Nucleus accumbens (tissue), 56 donors: Measurements from ENCODE around the gene FLYWCH1.

Experiments used
- DNase-seq, 56 donors: peaks; one replicate each; lab custom pipeline; 2025; lab: John Stamatoyannopoulos, UW

FLYWCH1 gene

GRCh38 chr16:2979669-2980226 lies 68.0 kb downstream of the FLYWCH1 start:
- DNase-seq = peak in 1 of 56 donors; percentile 39

DNA sequence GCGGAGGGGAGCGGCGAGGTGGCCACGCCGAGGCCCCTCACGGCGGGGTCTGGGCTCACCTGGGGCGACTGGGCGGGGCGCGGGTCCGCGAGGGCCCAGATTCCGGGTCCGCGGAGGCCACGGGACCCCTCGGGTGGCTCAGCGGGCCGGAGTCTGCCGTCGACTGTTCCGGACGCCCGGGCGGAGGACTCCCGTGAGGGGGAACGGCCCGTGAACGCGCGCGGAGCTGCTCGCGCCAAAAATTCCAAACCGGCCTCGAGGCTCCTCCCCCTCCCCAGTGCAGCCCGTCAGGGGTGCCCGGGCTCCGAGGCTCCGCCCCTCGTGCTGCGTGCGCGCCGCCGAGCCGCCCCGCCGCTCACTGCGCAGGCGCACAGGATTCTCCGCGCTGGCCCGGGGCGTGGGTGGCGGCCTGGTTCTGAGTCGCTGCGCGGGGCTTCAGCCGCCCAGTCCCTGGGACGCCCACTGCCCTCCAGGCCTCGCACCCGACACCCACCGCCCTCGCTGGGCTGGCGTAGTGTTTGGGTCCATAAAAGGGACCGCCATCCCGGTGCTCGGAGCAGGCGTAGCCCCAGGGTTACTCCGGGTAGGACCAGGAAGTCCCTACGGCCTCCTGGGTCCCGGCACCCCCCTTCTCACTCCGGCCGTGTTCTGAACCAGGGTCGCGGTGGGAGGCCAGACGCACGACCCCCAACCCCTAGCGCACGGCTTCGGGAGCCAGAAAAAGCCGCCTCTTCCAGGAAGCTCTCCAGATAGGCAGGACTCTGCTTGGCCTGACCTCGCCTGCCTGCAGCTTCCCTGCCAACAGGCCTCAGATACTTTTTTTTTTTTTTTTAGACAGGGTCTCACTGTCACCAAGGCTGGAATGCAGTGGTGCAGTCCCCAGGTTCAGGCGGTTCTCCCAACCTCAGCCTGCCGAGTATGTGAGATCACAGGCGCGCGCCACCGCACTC lies 68.8 kb downstream of the FLYWCH1 start, which contains the start of gene PKMYT1:
TSS of gene PKMYT1 (minus strand) at position 220 of the 950 bp plus-strand sequence. CDS start 789 bp downstream, outside the sequence.
- peak in 54 of 56 donors; percentile 46 to 94 (median 82) for DNase-seq

DNA sequence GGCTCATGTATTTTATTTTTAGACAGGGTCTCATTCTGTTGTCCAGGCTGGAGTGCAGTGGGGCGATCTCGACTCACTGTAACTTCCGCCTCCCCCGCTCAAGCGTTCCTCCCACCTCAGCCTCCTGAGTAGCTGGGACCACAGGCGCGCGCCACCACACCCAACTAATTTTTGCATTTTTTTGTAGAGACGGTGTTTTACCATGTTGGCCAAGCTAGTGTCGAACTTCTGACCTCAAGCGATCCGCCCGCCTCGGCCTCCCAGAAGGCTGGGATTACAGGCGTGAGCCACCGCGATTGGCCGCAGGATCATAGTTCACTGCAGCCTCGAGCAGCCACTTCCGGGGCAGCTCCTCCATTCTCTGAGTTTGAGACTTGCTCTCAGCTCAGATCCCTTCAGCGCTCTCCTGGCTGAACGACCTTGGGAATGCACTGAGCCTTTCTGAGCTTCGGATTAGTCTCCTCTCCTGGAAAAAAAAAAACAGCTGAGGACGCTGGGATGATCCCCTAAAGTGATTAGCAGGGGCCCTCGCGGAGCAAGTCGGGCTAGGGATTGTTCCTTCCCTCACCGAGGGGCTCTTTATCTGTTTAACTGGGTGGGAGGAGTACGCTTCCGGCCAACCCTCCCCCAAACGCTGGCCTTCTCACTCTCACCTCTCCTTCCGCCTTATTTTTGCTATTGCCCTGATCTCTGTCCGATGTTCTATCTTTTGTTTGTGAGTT lies 69.6 kb downstream of the FLYWCH1 start:
- no peak for DNase-seq

DNA sequence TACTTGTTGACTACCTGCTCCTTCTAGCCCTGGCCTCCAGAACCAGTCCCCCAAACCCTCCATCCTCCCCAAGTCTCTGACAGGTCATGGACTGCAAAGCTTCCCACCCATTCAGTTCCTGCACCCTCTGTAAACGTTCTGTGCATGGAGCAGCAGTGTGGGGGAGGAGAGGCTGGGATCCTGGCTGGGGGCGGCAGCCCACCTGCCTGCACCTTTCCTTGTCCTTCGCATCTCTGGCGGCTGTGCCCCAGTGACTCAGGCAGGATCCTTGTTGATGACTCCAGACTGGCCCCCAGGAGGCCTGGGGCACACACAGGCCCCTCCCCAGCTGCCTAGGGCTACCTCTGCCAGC lies 70.1 kb downstream of the FLYWCH1 start:
- DNase-seq = no peak

DNA sequence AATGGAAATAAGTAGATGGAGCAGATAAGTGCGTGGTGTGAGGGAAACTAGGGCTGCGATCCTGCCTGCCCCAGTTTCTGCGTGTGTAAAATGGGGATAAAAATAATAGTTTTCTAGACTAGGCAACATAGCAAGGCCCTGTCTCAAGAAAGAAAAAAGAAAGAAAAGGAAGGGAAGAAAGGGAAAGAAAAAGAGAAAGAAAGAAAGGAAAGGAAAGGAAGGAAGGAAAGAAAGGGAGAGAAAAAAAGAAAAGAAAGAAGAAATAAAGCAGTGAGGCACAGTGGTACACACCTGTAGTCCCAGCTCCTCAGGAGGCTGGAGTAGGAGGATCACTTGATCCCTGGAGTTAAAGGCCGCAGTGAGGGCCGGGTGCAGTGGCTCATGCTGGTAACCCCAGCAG lies 70.7 kb downstream of the FLYWCH1 start:
- DNase-seq = no peak

DNA sequence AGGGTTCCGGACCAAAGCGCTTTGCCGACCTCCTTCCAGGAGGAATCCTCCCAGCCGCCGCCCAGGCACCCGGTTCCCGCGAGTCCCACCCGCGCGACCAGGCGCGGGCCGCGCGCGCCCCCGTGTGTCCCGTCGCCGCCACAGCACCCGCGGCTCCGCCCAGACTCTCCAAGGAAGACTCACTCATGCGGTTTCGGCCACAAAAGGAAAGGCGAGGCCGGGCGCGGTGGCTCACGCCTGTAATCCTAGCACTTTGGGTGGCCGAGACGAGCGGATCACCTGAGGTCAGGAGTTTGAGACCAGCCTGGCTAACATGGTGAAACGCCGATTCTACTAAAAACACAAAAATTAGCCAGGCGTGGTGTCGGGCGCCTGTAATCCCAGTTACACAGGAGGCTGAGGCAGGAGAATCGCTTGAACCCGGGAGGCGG lies 72.0 kb downstream of the FLYWCH1 start:
- peak in 49 of 56 donors; percentile 25 to 86 (median 59) for DNase-seq

DNA sequence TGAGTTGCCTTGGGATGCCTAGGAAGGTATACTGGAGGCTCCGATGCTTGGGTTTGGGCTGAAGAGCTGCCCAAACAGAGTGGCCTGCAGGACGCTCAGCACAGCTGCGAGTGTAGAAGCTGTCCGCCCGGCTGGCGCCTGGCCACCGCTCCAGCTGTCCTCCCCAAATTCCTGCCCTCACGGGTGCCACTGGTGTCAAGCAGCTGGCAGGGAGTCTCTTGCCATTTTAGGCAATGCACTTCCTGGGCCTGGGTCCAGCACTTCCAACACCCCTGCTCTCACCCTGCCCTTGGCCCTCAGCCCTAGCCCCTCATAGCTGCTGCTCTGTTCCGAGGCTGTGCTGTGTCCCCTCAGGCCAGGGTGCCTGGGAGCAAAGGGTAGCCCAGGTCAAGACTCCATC lies 73.7 kb downstream of the FLYWCH1 start:
- no peak for DNase-seq

DNA sequence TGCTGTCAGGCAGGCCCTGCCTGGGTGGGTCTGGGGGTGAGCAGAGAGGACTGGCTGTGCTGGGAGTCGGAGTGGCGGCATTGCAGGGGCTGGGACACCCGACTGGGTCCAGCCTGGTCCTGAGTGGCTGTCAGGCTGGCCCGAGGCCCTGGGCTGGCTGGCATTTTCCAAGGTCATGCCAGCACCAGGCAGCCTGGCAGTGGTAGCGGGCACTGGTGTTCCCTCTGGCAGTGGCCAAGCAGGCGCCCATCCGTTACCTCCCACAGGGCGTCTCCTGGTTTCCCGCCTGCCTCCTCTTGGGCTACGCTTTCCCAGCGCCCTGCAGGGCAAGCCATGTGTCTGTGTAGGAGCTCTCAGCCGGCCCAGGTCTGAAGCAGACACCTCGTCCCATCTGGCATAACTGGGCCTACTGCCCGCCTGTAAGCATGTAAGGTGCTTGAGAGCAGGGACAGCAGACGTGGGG lies 74.2 kb downstream of the FLYWCH1 start:
- peak in 1 of 56 donors; percentile 24 for DNase-seq

GRCh38 chr16:2986623-2987188 lies 75.0 kb downstream of the FLYWCH1 start:
- no peak for DNase-seq

DNA sequence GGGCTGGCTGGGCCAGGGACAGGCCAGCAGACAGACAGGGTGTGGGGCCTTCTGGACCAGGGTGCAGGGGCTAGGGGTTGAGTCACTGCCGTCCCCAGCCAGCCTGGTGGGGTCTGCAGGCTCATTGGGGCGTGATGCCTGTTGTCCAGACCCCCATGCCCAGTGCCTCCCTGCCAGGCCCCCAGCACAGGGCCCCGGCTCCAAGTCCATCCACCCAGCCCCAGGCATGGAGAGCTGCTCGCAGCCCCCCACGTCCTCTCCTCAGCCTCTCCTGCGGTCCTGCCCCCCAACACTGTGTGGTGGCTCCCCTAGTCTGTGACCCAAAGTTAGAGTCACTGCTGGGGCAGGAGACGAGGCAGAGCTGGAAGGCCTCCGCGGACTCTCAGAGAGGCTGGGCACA lies 75.6 kb downstream of the FLYWCH1 start:
- DNase-seq = no peak

GRCh38 chr16:2987833-2988232 lies 76.1 kb downstream of the FLYWCH1 start:
- DNase-seq = no peak

GRCh38 chr16:2988590-2989099 lies 76.9 kb downstream of the FLYWCH1 start:
- no peak for DNase-seq

GRCh38 chr16:2990891-2991290 lies 79.2 kb downstream of the FLYWCH1 start:
- DNase-seq = no peak

- DNase-seq = no peak
Observed at GRCh38 chr16:2991566-2992261, 80.0 kb downstream of the FLYWCH1 start.

DNA sequence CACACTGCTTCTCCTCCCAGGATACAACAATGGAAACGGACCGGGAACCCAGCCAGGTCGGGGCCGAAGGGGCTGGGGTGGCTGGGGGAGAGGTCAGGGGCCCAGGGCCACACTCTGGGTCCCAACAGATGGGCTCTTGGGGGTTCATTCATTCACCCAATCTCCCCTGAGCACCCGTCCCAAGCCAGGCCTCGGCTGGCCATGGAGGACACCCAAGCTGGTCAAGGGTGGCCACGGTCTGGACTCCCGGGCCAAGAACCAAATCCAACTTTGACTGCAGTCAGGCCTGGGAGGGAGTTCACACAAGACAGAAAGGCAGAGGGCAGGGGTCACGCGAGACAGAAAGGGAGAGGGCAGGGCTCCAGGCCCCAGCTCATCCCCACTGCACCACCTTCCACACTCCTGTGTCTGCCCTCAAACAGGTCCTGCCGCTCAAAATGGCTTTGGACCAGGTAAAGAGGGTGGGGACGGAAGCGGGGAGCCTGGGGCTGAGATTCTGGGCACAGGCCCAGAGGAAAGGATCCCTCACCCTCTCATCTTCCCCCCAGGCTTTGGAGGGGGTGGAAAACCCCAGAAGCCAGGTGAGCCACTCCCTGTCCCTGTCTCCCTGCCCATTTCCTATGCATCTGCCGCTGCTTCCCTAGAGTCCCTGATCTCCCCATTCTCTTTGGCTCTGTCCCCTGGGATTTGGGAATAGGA lies 80.8 kb downstream of the FLYWCH1 start:
- DNase-seq = no peak

- DNase-seq = no peak
Observed at GRCh38 chr16:2996298-2996697, 84.6 kb downstream of the FLYWCH1 start.

DNA sequence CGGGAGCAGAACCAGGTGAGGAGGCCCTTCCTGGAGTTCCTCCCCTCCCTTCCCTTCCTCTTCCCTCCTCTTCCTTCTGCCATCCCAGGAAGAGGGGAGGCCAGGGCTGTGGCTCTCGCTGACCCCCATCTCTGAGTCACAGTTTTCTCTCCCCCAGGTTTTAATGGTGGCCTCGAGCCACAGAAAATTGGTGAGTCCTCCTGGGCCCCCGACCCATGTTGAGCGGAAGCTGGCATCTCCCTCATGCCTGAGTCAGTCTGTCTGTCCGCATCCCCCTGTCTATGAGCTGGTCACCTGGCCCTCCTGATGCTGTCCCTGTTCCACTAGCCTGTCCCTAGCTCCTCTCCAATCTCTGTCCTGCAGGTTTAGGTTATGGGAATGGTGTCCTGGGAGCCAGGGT lies 88.2 kb downstream of the FLYWCH1 start:
- DNase-seq = no peak

DNA sequence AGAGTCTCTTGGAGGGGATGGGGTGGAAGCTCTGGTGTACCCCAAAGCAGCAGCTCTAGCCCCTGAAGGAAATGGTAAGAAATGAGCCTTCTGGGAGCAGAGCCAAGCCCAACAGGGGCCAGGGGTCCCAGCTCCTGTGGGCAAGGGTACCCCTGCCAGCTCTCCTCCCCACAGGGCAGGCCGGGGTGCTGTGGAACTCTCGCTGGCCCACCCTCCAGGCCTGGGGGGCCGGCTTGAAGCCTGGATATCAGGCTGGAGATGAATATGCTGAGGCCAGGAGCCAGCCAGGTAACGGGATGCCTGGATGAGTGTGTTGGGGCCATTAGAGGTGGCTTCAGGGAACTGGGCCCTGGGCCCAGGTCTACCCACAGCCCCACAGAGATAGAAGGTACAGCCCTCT lies 88.8 kb downstream of the FLYWCH1 start:
- no peak for DNase-seq
